HK-2 (cell line): ENCODE data around the gene PDCD1.
A peak's percentile ranks its signal among the peaks of the same experiment; 100 is the strongest.

Experiments
- DNase-seq: peaks from one replicate; pipeline ENCODE4 v3.0.0-alpha.2; 2018; ENCODE audit not compliant: unreplicated experiment

Gene PDCD1

GRCh38 chr2:241852116-241852980 is 6.3 kb downstream of the PDCD1 start:
- DNase-seq = no peak

GRCh38 chr2:241851325-241852115 is 7.2 kb downstream of the PDCD1 start:
- DNase-seq = no peak

- DNase-seq = no peak
These were observed 8.0 kb downstream of the PDCD1 start for GRCh38 chr2:241850544-241851324.

GRCh38 chr2:241849616-241850543 is 8.8 kb downstream of the PDCD1 start:
- DNase-seq = no peak

GRCh38 chr2:241848761-241849615 is 9.7 kb downstream of the PDCD1 start:
- DNase-seq = no peak

GRCh38 chr2:241846406-241846805 is 12.3 kb downstream of the PDCD1 start:
- no peak for DNase-seq

GRCh38 chr2:241844831-241845578 is 13.7 kb downstream of the PDCD1 start:
- no peak for DNase-seq

- DNase-seq = peak; percentile 41
These were observed 14.5 kb downstream of the PDCD1 start for GRCh38 chr2:241844066-241844728.

- no peak for DNase-seq
These were observed 15.2 kb downstream of the PDCD1 start for GRCh38 chr2:241843321-241844065.

GRCh38 chr2:241842620-241843211 is 16.0 kb downstream of the PDCD1 start:
- DNase-seq = no peak

GRCh38 chr2:241842067-241842415 is 16.7 kb downstream of the PDCD1 start:
- no peak for DNase-seq

GRCh38 chr2:241841181-241842066 is 17.3 kb downstream of the PDCD1 start:
- DNase-seq = no peak

- DNase-seq = no peak
These were observed 21.3 kb downstream of the PDCD1 start for GRCh38 chr2:241837197-241837965.

GRCh38 chr2:241836292-241836691 is 22.4 kb downstream of the PDCD1 start:
- no peak for DNase-seq

GRCh38 chr2:241835611-241836010 is 23.1 kb downstream of the PDCD1 start:
- DNase-seq = no peak
